SK-N-MC (cell line): Measurements from ENCODE around the gene FHIT.

Experiments used
- EZH2 ChIP-seq: fragments of 200-600 bp; sonication (generic); IDR thresholded peaks from one replicate; pipeline ENCODE4 v1.6.1; 2017; ENCODE audit warnings: antibody characterized with exemption
- POLR2AphosphoS5 ChIP-seq: IDR thresholded peaks from 2 replicates; pipeline ENCODE4 v1.6.1; 2012; ENCODE audit warnings: mild to moderate bottlenecking, low read depth, low read length, borderline replicate concordance

GRCh38 chr3:60835796-60836195 is 415.5 kb downstream of the FHIT start:
- TF ChIP-seq EZH2 (no peak), POLR2AphosphoS5 (no peak)
